Measurements from ENCODE around the gene ABCA13. TPM values are rescaled to one million over a fixed set of nuclear protein-coding genes. Genes with fewer than 3 reads are reported as not detected.

Gene ABCA13
- total and polyA plus RNA-seq, 4 donors, result 1.2 to 23.2 (median 3.5) TPM

DNA sequence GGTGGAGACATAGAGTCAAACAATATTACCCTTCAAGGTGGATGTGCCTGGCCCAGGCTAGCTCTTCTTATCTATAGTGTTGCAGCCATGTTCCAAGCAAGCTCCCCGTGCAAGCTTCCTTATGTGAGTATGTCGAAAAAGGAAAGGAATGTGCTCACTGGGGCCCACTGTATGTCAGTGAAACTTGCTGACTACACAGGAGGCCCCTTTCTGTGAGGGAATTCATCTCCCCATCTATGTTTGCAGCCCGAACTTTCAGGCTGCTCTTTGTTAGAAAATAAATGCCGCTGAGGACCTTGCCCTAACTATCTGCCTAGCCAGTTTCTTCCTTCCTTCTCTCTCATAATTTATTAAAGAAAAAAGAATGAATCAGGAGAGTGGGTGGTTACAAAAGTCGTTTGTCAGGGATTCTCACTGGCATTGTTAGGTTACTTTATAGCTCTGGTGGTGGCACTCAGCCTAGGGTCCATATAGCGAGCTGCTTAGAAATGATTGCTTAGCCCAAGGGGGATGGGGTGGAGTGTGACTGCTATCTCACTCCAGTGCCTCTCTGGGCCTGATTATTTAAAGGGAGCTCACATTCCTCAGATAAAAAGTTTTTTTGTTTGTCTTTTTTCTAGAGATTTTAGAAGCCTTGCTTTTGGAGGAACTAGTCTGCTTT lies 302.1 kb downstream of the ABCA13 start:
- H3K9ac ChIP-seq (ENCODE audit: insufficient read depth in 1 of 2, low read length in 2 of 2), result no peak overlapping the region
- H3K4me1 ChIP-seq (ENCODE audit: control insufficient read depth in 5 of 5, insufficient read depth in 5 of 5, low read length in 5 of 5), result peaks cover 0 to 4% (median 0%) of the 10 kb centered on the region in 5 donors
- TF ChIP-seq, protein P1, sequence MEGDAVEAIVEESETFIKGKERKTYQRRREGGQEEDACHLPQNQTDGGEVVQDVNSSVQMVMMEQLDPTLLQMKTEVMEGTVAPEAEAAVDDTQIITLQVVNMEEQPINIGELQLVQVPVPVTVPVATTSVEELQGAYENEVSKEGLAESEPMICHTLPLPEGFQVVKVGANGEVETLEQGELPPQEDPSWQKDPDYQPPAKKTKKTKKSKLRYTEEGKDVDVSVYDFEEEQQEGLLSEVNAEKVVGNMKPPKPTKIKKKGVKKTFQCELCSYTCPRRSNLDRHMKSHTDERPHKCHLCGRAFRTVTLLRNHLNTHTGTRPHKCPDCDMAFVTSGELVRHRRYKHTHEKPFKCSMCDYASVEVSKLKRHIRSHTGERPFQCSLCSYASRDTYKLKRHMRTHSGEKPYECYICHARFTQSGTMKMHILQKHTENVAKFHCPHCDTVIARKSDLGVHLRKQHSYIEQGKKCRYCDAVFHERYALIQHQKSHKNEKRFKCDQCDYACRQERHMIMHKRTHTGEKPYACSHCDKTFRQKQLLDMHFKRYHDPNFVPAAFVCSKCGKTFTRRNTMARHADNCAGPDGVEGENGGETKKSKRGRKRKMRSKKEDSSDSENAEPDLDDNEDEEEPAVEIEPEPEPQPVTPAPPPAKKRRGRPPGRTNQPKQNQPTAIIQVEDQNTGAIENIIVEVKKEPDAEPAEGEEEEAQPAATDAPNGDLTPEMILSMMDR (IDR thresholded peaks at IDR 0.05; ENCODE audit: control extremely low read depth, extremely low read depth), result no peak
- H3K36me3 ChIP-seq (ENCODE audit: control insufficient read depth in 4 of 4, insufficient read depth in 4 of 4, low read length in 4 of 4), result no peaks in the 10 kb centered on the region
- no peak overlapping the region for H3K27ac ChIP-seq (ENCODE audit: low read depth in 1 of 2, low read length in 1 of 2)
- DNase-seq, result peak in 2 of 3 donors; percentile 19 to 23
- H3K9me3 ChIP-seq (ENCODE audit: control insufficient read depth in 4 of 4, insufficient read depth in 3 of 4, low read length in 3 of 4), result peaks cover 0 to 2% (median 0%) of the 10 kb centered on the region in 4 donors
- ATAC-seq (ENCODE audit: insufficient read depth, low FRiP score), result no peak
- H3K4me3 ChIP-seq, result no peak overlapping the region
- WGBS, 2 donors, result 64 to 65% methylated on average over 6 of the region's 6 CpGs
- no peaks in the 10 kb centered on the region for H3K27me3 ChIP-seq (ENCODE audit: control insufficient read depth in 3 of 3, insufficient read depth in 3 of 3, low read length in 2 of 3)

DNA sequence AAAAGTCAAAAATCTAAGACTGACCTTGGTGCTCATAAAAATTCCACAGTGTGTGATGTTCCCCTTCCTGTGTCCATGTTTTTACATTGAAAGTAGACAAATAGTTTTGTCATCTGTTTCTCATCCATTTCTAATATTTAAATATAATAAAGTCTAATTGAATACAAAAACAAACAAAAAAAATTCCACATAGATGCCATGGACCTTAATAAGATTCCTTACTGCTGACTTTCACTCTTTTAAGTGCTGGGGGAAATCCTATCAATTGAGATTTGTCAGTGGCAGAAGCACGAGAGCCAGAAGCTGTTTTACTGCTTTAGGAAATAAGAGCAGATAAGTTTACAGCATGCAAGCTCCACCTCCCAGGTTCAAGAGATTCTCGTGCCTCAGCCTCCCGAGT lies 310.0 kb downstream of the ABCA13 start:
- H3K9me3 ChIP-seq (ENCODE audit: control insufficient read depth in 4 of 4, insufficient read depth in 3 of 4, low read length in 3 of 4), result peaks cover 0 to 3% (median 0%) of the 10 kb centered on the region in 4 donors
- H3K36me3 ChIP-seq (ENCODE audit: control insufficient read depth in 4 of 4, insufficient read depth in 4 of 4, low read length in 4 of 4), result no peaks in the 10 kb centered on the region
- H3K27me3 ChIP-seq (ENCODE audit: control insufficient read depth in 3 of 3, insufficient read depth in 3 of 3, low read length in 2 of 3), result no peaks in the 10 kb centered on the region
- H3K27ac ChIP-seq (ENCODE audit: low read depth in 1 of 2, low read length in 1 of 2), result no peak overlapping the region
- TF ChIP-seq, protein P1 (IDR thresholded peaks at IDR 0.05; ENCODE audit: control extremely low read depth, extremely low read depth), result no peak
- no peaks in the 10 kb centered on the region for H3K4me1 ChIP-seq (ENCODE audit: control insufficient read depth in 5 of 5, insufficient read depth in 5 of 5, low read length in 5 of 5)
- H3K4me3 ChIP-seq, result no peak overlapping the region
- 66 to 85% methylated on average over 3 of the region's 3 CpGs for WGBS, 2 donors
- ATAC-seq (ENCODE audit: insufficient read depth, low FRiP score) (no peak), DNase-seq (no peak)
- H3K9ac ChIP-seq (ENCODE audit: insufficient read depth in 1 of 2, low read length in 2 of 2), result no peak overlapping the region

DNA sequence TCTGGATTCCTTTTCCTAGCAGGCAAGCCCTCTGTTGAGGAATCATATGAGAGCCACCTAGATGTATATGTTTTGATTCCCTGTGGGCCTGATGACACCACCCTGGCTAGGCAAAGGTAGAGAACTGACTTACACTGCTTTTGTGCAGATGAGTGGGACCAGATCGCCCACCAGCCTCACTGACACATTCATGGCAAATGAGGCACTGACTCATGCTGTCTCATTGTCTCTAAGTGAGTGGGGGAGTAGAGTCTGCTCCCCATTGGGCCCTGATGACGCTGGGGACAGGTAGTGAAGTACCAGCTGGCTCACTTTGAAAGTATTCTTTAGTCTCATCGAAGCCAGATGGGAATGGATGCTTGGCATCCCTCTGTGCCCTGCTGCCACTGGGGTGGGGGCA lies 326.3 kb downstream of the ABCA13 start:
- no peaks in the 10 kb centered on the region for H3K36me3 ChIP-seq (ENCODE audit: control insufficient read depth in 4 of 4, insufficient read depth in 4 of 4, low read length in 4 of 4)
- TF ChIP-seq, protein P1 (IDR thresholded peaks at IDR 0.05; ENCODE audit: control extremely low read depth, extremely low read depth), result no peak
- H3K4me3 ChIP-seq, result no peak overlapping the region
- no peak overlapping the region for H3K9ac ChIP-seq (ENCODE audit: insufficient read depth in 1 of 2, low read length in 2 of 2)
- peaks cover 0 to 3% (median 0%) of the 10 kb centered on the region in 4 donors for H3K9me3 ChIP-seq (ENCODE audit: control insufficient read depth in 4 of 4, insufficient read depth in 3 of 4, low read length in 3 of 4)
- DNase-seq, result no peak
- no peak for ATAC-seq (ENCODE audit: insufficient read depth, low FRiP score)
- H3K27me3 ChIP-seq (ENCODE audit: control insufficient read depth in 3 of 3, insufficient read depth in 3 of 3, low read length in 2 of 3), result no peaks in the 10 kb centered on the region
- no peaks in the 10 kb centered on the region for H3K4me1 ChIP-seq (ENCODE audit: control insufficient read depth in 5 of 5, insufficient read depth in 5 of 5, low read length in 5 of 5)
- H3K27ac ChIP-seq (ENCODE audit: low read depth in 1 of 2, low read length in 1 of 2), result no peak overlapping the region
- 86 to 97% methylated on average over 3 of the region's 3 CpGs for WGBS, 2 donors

DNA sequence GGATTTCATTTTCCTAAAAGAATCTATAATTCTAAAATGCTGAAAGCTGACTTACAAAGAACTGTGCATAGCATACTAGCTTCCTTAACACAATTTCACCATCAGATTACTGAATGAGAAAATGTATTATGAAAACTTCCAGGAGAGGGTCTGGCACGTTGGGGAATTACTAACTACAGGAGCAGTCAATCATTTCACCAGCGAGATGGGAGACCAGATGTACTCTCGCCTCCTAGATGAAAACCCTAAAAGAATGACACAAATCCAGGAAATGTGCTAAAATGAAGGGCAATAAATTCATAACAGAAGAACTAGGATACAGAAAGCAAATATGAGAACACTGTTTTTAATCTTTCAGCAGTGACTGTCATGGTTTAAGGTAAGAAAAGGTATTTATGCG lies 330.8 kb downstream of the ABCA13 start:
- DNase-seq (no peak), ATAC-seq (ENCODE audit: insufficient read depth, low FRiP score) (no peak)
- no peaks in the 10 kb centered on the region for H3K27me3 ChIP-seq (ENCODE audit: control insufficient read depth in 3 of 3, insufficient read depth in 3 of 3, low read length in 2 of 3)
- H3K9me3 ChIP-seq (ENCODE audit: control insufficient read depth in 4 of 4, insufficient read depth in 3 of 4, low read length in 3 of 4), result peaks cover 0 to 3% (median 0%) of the 10 kb centered on the region in 4 donors
- no peaks in the 10 kb centered on the region for H3K36me3 ChIP-seq (ENCODE audit: control insufficient read depth in 4 of 4, insufficient read depth in 4 of 4, low read length in 4 of 4)
- H3K4me1 ChIP-seq (ENCODE audit: control insufficient read depth in 5 of 5, insufficient read depth in 5 of 5, low read length in 5 of 5), result no peaks in the 10 kb centered on the region
- no peak overlapping the region for H3K27ac ChIP-seq (ENCODE audit: low read depth in 1 of 2, low read length in 1 of 2)
- TF ChIP-seq, protein P1 (IDR thresholded peaks at IDR 0.05; ENCODE audit: control extremely low read depth, extremely low read depth), result no peak
- no peak overlapping the region for H3K4me3 ChIP-seq
- H3K9ac ChIP-seq (ENCODE audit: insufficient read depth in 1 of 2, low read length in 2 of 2), result no peak overlapping the region
- 84 to 86% methylated on average over 4 of the region's 4 CpGs for WGBS, 2 donors

Data from lung (tissue), 12 donors.